SH-SY5Y (cell line): ENCODE results near the gene KCNN2.

Experiments
- GATA2 ChIP-seq: IDR thresholded peaks from 2 replicates; pipeline ENCODE4 v1.6.1; 2011; ENCODE audit warnings: mild to moderate bottlenecking, low read depth, low read length
- GATA3 ChIP-seq: IDR thresholded peaks from 2 replicates; pipeline ENCODE4 v1.6.1; 2011; ENCODE audit warnings: low read depth, mild to moderate bottlenecking, low read length, moderate library complexity

KCNN2 gene

GRCh38 chr5:114387433-114387832 is 25.6 kb downstream of the KCNN2 start:
- TF ChIP-seq GATA2 (no peak), GATA3 (no peak)

DNA sequence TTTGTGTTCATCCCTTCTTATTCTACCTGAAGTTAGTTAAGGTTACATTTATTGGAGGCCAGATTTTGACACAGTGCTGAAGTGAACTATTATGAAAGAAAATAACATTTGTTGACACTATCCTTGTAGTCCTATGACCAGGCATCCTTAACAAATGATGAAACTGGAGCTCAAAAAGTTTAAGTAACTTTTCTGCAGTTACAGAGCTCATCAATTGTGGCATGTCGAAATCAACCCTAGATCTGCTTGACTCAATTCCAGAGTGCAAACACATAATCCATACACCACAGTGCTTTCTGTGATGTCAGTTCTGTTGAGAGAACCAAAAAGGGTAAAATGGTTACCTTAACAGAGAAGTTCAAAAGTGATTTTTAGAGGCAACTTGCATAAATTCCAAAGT is 28.6 kb downstream of the KCNN2 start:
- no peak for TF ChIP-seq GATA2
- no peak for TF ChIP-seq GATA3

GRCh38 chr5:114391321-114391720 is 29.5 kb downstream of the KCNN2 start:
- TF ChIP-seq GATA2 (no peak), GATA3 (no peak)

- TF ChIP-seq GATA2: no peak
- TF ChIP-seq GATA3: no peak
These were observed 31.3 kb downstream of the KCNN2 start for GRCh38 chr5:114393159-114393558.

GRCh38 chr5:114402206-114402605 is 40.3 kb downstream of the KCNN2 start:
- TF ChIP-seq GATA3 (no peak), GATA2 (no peak)

DNA sequence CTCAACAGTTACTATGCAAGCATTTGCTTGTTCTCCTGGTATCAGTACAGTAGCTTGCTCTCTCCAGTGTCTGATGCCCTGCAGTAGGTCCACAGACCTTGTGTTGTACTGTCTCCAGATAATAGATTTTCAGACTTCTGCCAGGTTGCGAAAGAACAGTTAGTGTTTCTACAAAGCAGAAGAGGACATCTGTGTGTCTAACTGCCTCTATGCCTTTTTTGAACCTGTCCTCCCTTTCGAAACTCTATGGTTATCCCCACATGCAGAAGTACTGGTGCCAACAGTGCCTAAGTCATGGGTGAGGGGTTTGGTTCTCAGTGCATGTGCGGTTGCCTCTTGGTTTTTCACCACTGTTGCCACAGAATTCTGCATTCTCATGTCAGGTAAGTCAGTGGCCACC is 45.9 kb downstream of the KCNN2 start:
- TF ChIP-seq GATA2 (no peak), GATA3 (no peak)

DNA sequence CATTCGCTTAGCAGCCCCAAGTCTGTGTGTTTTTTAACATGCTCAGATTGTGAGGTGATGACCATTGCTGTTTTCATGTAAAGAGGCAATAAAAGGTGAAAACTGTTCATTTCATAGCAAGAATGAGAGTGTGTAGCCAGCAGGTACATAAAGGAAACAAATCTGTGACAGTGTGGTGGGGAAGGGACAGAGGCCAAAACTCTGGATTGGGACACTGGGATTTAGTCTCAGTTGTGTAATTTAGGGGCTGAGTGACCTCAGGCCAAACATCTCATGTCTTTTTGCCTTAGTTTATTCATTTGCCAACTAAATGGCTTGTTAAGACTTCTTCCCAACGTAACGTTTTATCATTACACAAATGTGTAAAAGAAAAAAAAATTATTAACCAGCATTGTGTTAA is 47.0 kb downstream of the KCNN2 start:
- TF ChIP-seq GATA2 (no peak), GATA3 (no peak)

GRCh38 chr5:114411380-114411931 is 49.6 kb downstream of the KCNN2 start:
- TF ChIP-seq GATA3 (no peak), GATA2 (no peak)

DNA sequence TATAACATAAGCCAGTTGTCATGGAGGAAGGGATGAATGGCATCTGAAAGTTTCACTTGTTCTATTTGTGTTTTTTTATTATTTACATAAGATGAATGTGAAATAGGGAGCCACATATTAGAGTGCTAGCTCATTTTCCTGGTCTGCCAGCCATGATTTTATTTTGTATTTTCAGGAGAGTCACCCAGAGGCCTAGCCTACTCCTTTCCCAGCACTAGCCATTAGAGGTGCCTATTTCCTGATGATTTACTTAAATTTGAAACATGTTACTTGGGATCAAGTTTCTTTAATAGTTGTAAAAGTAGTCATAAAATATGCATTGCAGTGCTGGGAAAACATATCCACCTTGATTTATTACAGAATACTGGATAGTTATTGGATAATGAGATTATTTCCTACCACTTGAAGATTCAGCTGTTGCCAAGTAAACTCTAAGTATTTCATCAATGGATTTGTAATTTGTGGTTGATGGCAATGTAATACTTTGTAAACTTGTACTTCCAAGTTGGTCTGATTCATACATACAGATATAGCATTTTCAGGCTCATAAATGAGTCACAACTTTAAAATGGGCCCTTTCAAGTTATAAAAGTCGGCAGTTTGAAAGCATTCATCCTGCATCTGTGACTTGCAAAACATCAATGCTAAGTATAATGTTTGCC is 50.8 kb downstream of the KCNN2 start:
- TF ChIP-seq GATA2 (no peak), GATA3 (no peak)

DNA sequence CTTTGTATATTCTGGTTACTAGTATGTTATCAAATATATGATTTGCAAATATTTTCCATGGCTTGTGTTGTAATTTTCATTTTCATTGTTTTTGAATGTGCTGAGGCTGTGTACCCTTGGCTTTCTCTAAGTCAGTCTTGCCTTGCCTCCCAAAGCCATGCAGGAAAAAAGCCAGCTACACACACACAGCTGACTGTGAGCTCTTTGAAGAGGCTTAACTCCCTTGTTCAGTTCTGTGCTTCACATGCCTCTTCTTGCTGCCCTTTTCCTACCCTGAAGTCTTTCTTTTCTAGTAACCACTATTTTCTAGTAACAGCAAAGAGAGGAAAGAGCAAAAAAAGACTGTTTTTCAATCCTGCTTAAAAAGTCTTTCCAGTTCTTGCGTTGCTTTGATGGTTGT is 53.9 kb downstream of the KCNN2 start:
- TF ChIP-seq GATA2: no peak
- TF ChIP-seq GATA3: no peak

GRCh38 chr5:114416254-114416653 is 54.4 kb downstream of the KCNN2 start:
- TF ChIP-seq GATA3 (no peak), GATA2 (no peak)

DNA sequence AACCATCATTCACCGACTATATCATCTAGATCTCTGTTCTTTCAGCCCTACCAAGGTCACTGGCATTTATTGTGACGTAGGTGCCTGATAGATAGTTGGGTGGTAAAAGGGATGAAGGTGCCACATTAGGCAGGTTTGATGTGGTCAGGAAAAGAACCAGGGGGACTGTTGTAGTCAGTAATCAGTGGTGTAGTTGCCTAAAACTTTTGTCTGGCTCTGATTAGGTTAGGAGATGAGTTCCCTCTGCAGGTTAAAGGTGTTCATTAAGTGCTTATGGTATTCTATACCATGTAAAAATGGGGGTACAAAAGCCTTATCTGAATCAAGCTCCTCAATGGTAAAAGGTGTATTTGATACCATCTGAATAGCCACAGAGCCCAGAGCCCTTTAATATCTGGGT is 55.6 kb downstream of the KCNN2 start:
- TF ChIP-seq GATA3 (no peak), GATA2 (no peak)

DNA sequence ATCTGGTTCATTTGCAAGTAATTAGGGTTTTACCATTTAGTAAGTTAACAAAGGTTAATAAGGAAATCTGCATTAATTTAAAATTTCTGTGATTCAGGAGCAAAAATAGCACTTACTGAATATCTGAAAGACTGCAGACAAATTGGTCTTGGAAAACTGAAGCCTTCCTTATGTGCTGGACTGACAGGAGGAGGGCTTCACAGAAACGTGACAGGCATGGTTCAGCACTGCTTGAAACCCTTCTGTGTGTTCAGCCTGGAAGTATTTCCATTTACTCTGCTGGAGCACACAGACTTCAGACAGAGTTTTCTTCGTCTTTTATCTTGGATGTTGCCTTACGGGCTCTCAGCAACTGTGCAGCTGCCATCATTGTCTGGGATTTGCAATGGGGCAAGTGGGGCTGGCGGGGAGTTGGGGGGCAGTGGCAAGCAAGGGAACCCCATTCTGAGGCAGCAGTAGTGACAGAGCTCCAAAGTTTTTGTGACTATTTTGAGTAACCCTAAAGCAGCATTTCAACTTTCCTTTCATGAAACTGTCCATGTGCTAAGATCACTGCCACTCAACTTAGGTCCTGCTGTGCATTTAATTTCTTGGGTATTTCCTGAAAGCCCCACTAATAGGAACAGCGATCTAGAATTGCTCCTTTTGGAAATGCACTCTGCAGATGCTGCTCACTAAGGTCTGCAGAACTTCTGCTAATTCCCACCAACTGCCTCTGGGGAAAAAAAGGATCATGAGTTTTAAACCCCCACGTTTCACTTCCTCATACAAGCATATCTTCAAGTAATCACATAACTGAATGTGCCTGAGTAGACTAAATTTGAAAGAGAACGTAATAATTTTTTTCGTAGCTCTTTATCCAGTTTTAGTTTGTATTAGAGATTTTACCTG is 56.6 kb downstream of the KCNN2 start:
- TF ChIP-seq GATA2 (no peak), GATA3 (no peak)

DNA sequence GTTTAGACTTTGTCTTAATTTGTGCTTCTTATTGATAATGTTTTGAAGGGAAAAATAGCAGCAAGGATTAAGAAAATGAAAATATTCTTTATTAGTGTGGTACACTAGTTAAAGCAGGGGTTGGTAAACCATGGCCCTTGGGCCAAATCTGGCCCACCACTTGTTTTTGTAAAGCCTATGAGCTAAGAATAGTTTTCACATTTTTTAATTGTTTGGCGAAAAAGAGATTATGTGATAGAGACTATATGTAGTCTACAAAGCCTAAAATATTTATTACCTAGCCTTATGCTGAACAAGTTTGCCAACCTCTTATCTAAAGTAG is 57.2 kb downstream of the KCNN2 start:
- TF ChIP-seq GATA3: no peak
- TF ChIP-seq GATA2: no peak

- TF ChIP-seq GATA2 (no peak), GATA3 (no peak)
These were observed 58.1 kb downstream of the KCNN2 start for GRCh38 chr5:114419959-114420358.
